Measurements from ENCODE around the gene ASIC2. TPM values are rescaled to one million over a fixed set of nuclear protein-coding genes. Genes with fewer than 3 reads are reported as not detected.

Gene ASIC2
- total and polyA plus RNA-seq, 12 donors = 0.29 to 1.5 (median 0.69) TPM

GRCh38 chr17:33125552-33125950, 167.5 kb downstream of the ASIC2 start:
- Histone ChIP-seq H3K36me3 (replicated peaks in 1 of 2) (no peaks in the 10 kb centered on the region), H3K4me1 (replicated peaks in 1 of 2) (no peaks in the 10 kb centered on the region), H3K27ac (no peak overlapping the region), H3K27me3 (no peaks in the 10 kb centered on the region), H3K4me3 (no peak overlapping the region), H3K9me3 (replicated peaks in 1 of 3) (no peaks in the 10 kb centered on the region)
- intact Hi-C loops (cut with DNase I) = no loop called here
- 79 to 90% (median 83%) methylated on average over 3 of the region's 3 CpGs for WGBS, 4 donors
- TF ChIP-seq CTCF (IDR thresholded peaks at IDR 0.05) (no peak), POLR2A (IDR thresholded peaks at IDR 0.05) (no peak)
- no peak for DNase-seq

GRCh38 chr17:33124871-33125551, 168.1 kb downstream of the ASIC2 start:
- Histone ChIP-seq H3K36me3 (replicated peaks in 1 of 2) (no peaks in the 10 kb centered on the region), H3K4me3 (no peak overlapping the region), H3K4me1 (replicated peaks in 1 of 2) (no peaks in the 10 kb centered on the region), H3K9me3 (replicated peaks in 1 of 3) (no peaks in the 10 kb centered on the region), H3K27me3 (no peaks in the 10 kb centered on the region), H3K27ac (no peak overlapping the region)
- 68 to 87% (median 76%) methylated on average over 3 of the region's 3 CpGs for WGBS, 4 donors
- TF ChIP-seq POLR2A (IDR thresholded peaks at IDR 0.05) = no peak
- no peak for TF ChIP-seq CTCF (IDR thresholded peaks at IDR 0.05)
- intact Hi-C loops (cut with DNase I) = no loop called here
- no peak for DNase-seq

- no peaks in the 10 kb centered on the region for H3K4me1 ChIP-seq (replicated peaks in 1 of 2)
- H3K36me3 ChIP-seq (replicated peaks in 1 of 2) = no peaks in the 10 kb centered on the region
- H3K27me3 ChIP-seq = no peaks in the 10 kb centered on the region
- no peaks in the 10 kb centered on the region for H3K9me3 ChIP-seq (replicated peaks in 1 of 3)
- intact Hi-C loops (cut with DNase I) = no loop called here
- no peak overlapping the region for H3K27ac ChIP-seq
- TF ChIP-seq POLR2A (IDR thresholded peaks at IDR 0.05) (no peak), CTCF (IDR thresholded peaks at IDR 0.05) (no peak)
- DNase-seq = no peak
- no peak overlapping the region for H3K4me3 ChIP-seq
These were observed 168.9 kb downstream of the ASIC2 start for GRCh38 chr17:33124185-33124584.

- TF ChIP-seq POLR2A (IDR thresholded peaks at IDR 0.05) (no peak), CTCF (IDR thresholded peaks at IDR 0.05) (no peak)
- H3K4me3 ChIP-seq = no peak overlapping the region
- 33 to 75% (median 52%) methylated on average over 1 of the region's 1 CpG for WGBS, 4 donors
- no peak for DNase-seq
- H3K9me3 ChIP-seq (replicated peaks in 1 of 3) = no peaks in the 10 kb centered on the region
- no peaks in the 10 kb centered on the region for H3K36me3 ChIP-seq (replicated peaks in 1 of 2)
- no peaks in the 10 kb centered on the region for H3K27me3 ChIP-seq
- no peaks in the 10 kb centered on the region for H3K4me1 ChIP-seq (replicated peaks in 1 of 2)
- H3K27ac ChIP-seq = no peak overlapping the region
- intact Hi-C loops (cut with DNase I) = no loop called here
These were observed 171.3 kb downstream of the ASIC2 start for GRCh38 chr17:33121756-33122155.
